Muscle of leg (tissue), 11 donors: ENCODE measurements around the gene KIF26B. TPM values are rescaled to one million over a fixed set of nuclear protein-coding genes. Genes with fewer than 3 reads are reported as not detected.

Source experiments
- DNase-seq: peaks from one replicate; pipeline ENCODE4 v3.0.0; 2013
- H3K27ac ChIP-seq: one replicate; pipeline ENCODE4 v1.5.1; 2013; ENCODE audit warnings: mild to moderate bottlenecking, low read length, control low read depth
- H3K27me3 ChIP-seq: one replicate; pipeline ENCODE4 v1.6.1; 2013; ENCODE audit warnings: low read length; ENCODE audit not compliant: control insufficient read depth, insufficient read depth
- H3K36me3 ChIP-seq: one replicate; pipeline ENCODE4 v1.6.1; 2013; ENCODE audit warnings: low read length; ENCODE audit not compliant: control insufficient read depth, insufficient read depth
- H3K4me1 ChIP-seq: one replicate; pipeline ENCODE4 v1.6.1; 2013; ENCODE audit warnings: low read length; ENCODE audit not compliant: control insufficient read depth, insufficient read depth
- H3K4me3 ChIP-seq: one replicate; pipeline ENCODE4 v1.5.1; 2013; ENCODE audit warnings: low read length, control low read depth
- H3K9me3 ChIP-seq: replicated peaks from 2 replicates; pipeline ENCODE4 v1.6.1; 2013; ENCODE audit warnings: low read depth, low read length; ENCODE audit not compliant: control insufficient read depth
- WGBS: methylation state at CpG from one replicate; pipeline ENCODE4 v1.1.5; 2013; ENCODE audit warnings: missing lambda C conversion rate; ENCODE audit not compliant: insufficient coverage; 5-methylcytosine and 5-hydroxymethylcytosine counted together
- polyA plus RNA-seq, 8 donors: library from polyadenylated mRNA; unstranded; fragments of 120-200 nt; gene quantifications; one replicate each; pipeline versions ENCODE4 v1.2.1 to v1.2.3, GENCODE V29; 2013; ENCODE audit warnings: inconsistent platforms in 1 of 8, low replicate concordance in 1 of 8; ENCODE audit not compliant: insufficient read length in 8 of 8, insufficient read depth in 1 of 8
- total RNA-seq: library from RNA; stranded (reverse); fragments of 120-200 nt; gene quantifications from one replicate; pipeline ENCODE4 v1.2.4, GENCODE V29; 2013

KIF26B gene
- total and polyA plus RNA-seq, 9 donors, result 0.89 to 2.4 (median 1.0) TPM

DNA sequence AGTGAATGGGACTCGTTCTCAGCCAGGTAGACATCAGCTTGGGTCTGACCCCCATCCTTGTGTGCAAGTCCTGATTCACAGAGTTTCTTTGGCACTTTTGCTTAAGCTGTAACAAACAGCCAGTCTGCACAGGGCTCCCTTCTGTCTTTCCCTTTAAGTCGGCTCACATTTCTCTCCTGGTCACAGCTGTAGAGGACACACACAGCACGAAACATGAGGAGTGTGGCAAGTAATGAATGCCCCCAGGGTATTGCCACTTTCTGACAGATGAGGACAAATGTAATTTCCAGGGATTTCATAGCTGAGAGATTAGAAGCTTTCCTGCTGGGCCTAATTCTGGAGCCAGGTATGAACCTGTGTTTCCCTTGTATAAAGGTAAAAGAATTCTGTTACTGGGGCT is 423.5 kb downstream of the KIF26B start:
- DNase-seq, result peak; percentile 8
- Histone ChIP-seq H3K9me3 (no peaks in the 10 kb centered on the region), H3K27me3 (peaks cover 20% of the 10 kb centered on the region), H3K27ac (no peak overlapping the region), H3K4me1 (peaks cover 6% of the 10 kb centered on the region), H3K4me3 (no peak overlapping the region), H3K36me3 (no peaks in the 10 kb centered on the region)
- 39% methylated on average over 2 of the region's 3 CpGs for WGBS

DNA sequence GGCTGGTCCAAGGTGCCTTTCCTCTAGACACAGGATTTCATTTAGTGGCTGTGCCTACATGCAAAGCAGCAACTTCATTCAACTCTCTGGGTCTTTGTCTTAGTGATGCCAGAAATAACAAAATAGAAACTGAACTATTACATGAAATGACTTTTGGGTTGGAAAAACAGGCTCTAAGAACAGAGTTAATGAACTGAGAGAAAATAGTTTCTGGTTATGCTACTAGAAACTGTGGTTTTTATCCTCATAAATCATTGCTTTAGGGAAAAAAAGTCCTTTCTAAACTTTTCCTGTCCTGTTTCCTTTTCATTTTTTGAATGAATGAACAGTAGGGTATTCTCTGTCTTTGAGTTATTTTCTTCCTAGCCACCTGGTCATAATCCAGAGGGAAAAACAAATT is 424.0 kb downstream of the KIF26B start:
- no peak overlapping the region for H3K4me3 ChIP-seq
- peak; percentile 11 for DNase-seq

DNA sequence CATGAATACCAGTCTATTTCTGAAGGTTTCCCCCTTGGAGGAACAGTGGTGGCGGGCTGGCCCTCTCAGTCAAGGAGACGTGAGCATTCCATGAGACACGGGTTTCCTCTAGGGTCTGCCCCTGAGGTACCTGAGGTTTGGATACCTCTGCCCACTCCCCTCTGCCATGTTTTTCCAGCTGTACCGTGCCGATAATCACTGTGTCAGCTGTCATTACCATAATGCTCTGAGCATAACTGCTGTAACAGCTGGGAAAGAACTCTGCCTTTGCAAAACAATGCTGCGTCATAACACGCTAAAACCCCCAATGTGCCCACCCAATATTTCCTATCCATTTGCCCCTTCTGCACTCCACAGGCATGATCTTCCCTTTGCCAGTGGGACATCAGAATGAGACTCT is 425.1 kb downstream of the KIF26B start:
- Histone ChIP-seq H3K9me3 (no peaks in the 10 kb centered on the region), H3K4me3 (no peak overlapping the region), H3K27ac (no peak overlapping the region), H3K4me1 (peaks cover 6% of the 10 kb centered on the region), H3K27me3 (peaks cover 20% of the 10 kb centered on the region), H3K36me3 (no peaks in the 10 kb centered on the region)
- DNase-seq, result no peak
- 52% methylated on average over 7 of the region's 7 CpGs for WGBS

More for the DNA sequence above, 424.0 kb downstream of the KIF26B start:
- Histone ChIP-seq H3K4me1 (peaks cover 6% of the 10 kb centered on the region), H3K27me3 (peaks cover 20% of the 10 kb centered on the region), H3K27ac (no peak overlapping the region), H3K9me3 (no peaks in the 10 kb centered on the region), H3K36me3 (no peaks in the 10 kb centered on the region)

DNA sequence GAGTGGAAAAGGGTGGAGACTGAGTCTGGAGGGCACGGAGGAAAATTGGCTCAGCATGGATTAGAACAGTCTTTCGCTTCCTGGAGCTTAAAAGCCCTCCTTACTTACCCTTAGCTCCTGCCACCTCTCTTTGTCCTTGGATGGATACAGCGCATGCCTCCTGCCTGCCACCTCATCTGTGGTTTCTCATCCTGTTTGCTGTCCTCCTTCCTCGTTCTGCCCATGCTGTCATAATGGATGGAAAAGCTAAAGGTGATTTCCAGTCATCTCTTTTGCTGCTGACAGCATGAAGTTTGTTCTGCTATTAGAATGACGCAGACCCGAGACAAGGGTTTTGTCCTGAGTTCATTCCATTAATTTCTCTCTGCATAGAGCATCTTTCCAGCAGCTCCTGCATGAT is 425.9 kb downstream of the KIF26B start:
- DNase-seq, result no peak
- no peaks in the 10 kb centered on the region for H3K9me3 ChIP-seq
- no peak overlapping the region for H3K27ac ChIP-seq
- peaks cover 6% of the 10 kb centered on the region for H3K4me1 ChIP-seq
- H3K36me3 ChIP-seq, result no peaks in the 10 kb centered on the region
- 91% methylated on average over 6 of the region's 6 CpGs for WGBS
- no peak overlapping the region for H3K4me3 ChIP-seq
- H3K27me3 ChIP-seq, result peaks cover 20% of the 10 kb centered on the region

DNA sequence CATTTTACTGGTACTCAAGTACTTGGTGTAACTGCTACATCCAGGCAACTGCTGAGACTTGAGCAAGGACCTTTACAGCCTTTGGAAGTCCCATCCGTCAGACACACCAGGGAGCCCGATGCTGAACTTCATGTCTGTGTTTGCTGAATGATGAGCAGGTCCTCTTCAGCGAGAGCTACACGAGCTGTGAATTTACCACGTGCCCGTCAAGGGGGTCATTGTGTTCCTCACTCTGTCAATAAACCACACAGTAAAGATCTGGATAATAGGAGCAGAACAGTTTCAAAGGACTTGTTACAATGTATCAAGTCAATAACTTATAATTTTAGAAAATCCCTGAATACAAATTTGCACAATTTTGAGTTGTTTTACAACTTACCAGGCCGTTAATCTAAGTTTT is 427.2 kb downstream of the KIF26B start:
- Histone ChIP-seq H3K4me1 (peaks cover 6% of the 10 kb centered on the region), H3K36me3 (no peaks in the 10 kb centered on the region), H3K4me3 (no peak overlapping the region), H3K27ac (no peak overlapping the region), H3K9me3 (no peaks in the 10 kb centered on the region), H3K27me3 (peaks cover 17% of the 10 kb centered on the region)
- no peak for DNase-seq
- 60% methylated on average over 2 of the region's 7 CpGs for WGBS

DNA sequence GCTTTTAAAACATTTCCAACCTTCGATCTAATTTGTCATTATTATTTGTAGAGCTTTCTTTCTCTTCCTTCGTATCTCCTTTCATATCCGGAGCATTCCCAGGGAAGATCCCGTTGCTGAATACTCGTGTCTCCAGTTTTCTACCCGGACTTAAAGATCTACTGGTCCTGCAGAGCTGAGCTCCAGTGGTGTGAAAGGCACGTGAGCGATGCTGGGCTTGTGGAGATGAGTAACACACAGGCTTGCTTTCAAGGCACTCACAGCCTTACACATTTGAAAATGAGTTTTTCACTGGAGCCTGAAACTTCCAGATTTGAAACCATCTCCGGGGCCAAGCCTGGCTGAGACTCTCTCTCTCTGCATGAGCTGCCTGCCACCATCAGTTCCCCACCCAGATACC is 428.3 kb downstream of the KIF26B start:
- no peaks in the 10 kb centered on the region for H3K36me3 ChIP-seq
- DNase-seq, result no peak
- H3K4me1 ChIP-seq, result peaks cover 9% of the 10 kb centered on the region
- H3K9me3 ChIP-seq, result no peaks in the 10 kb centered on the region
- no peak overlapping the region for H3K27ac ChIP-seq
- no peak overlapping the region for H3K4me3 ChIP-seq
- WGBS, result 47% methylated on average over 3 of the region's 9 CpGs
- H3K27me3 ChIP-seq, result peaks cover 14% of the 10 kb centered on the region

DNA sequence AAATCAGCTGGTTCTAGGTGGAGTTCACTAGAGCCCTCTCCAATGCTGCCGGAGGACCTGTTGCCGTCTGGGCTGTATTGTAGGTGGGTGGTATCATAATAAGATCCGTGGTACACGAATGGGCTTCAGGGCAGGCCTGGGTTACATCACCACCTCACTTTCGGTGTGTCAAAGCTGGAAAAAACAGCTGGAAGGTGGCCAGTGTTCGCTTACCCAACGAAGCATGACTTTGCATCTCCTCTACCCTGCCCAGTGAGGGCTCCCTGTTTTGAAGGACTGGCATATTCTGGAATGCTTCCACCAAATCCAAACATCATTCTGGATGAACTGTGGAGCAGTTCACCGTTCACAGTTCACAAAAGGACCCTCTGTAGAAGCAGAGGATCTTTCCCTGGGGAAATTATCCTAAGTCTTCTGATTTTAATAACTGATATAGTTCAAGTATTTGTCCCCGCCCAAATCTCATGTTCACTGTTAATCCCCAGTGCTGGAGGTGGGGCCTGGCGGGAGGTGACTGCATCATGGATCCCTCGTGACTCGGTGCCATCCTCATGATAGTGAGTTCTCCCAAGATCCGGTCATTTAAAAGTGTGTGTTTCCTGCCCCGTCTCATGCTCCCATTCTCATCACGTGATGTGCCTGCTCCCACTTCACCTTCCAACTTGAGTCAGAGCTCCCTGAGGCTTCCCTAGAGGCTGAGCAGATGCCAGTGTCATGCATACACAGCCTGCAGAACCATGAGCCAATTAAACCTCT is 429.0 kb downstream of the KIF26B start:
- Histone ChIP-seq H3K36me3 (no peaks in the 10 kb centered on the region), H3K4me3 (no peak overlapping the region), H3K9me3 (no peaks in the 10 kb centered on the region), H3K4me1 (peaks cover 4% of the 10 kb centered on the region), H3K27me3 (peaks cover 11% of the 10 kb centered on the region), H3K27ac (no peak overlapping the region)
- no peak for DNase-seq
- 78% methylated on average over 13 of the region's 15 CpGs for WGBS

DNA sequence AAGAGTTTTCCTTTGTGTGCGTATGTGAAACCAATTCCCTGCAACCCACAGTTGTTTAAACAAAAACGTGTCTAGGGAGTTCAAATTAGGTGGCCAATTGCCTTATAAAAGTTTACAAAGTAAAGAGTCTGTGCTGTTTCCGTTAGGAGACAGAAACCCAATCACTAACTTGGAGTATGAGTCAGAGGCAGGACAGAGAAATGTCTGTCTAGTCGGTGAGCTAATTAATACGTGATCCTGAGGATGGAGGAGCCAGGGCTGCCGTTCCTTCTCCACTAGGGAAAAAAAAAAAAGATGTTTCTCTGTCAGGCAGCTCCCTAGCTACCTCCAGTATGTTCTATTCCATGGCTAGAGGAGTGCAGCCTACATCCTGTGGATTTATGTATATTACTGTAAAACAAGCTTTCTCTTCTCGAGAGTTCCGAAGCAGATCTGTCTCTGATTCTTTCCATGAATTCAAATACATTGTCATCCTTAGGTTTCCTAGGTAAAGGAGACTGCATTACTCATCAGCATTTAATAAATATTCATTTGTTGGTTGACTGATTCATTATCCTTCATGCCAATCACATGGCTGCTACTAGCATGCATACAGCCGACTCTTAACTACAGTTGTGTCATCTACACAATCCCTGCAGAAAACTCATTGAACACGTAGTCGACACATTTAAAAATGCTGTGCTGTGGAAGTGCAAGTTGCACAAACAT is 430.6 kb downstream of the KIF26B start:
- Histone ChIP-seq H3K4me1 (peaks cover 4% of the 10 kb centered on the region), H3K9me3 (no peaks in the 10 kb centered on the region), H3K27me3 (peaks cover 11% of the 10 kb centered on the region), H3K36me3 (no peaks in the 10 kb centered on the region), H3K27ac (no peak overlapping the region), H3K4me3 (no peak overlapping the region)
- DNase-seq, result peak; percentile 45
- WGBS, result 20% methylated on average over 1 of the region's 11 CpGs

DNA sequence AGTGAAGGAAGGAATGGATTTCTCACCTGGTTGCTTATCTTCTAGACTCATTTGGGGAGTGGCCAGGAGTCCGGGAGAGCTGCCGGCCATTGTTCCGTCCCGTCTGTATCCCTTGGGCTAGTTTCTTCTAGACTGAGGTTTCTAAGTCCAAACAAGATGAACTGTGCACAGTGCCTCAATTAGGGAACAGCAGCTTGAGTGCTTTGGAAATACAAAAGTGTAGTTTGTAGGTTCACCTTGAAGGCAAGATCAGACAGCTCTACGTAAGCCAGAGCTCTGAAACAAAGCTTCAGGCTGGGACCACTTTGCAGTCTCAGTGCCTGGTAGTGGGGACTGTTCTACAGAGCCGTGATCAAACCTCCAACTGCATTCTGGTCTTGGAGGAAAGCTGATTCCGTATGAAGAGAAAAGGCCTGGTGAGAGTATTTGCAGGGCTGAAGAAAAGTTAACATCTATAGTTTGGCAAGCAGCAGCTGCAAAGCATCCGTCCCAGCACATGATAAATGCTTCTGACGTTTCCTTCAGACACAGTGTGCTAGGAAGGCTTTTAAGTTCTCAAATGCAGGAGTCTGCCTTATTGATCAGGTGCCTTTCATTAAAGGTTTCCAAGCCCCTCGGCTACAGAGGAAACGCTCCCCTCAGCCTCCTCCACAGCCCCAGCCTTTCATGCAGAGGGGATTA is 432.8 kb downstream of the KIF26B start:
- H3K36me3 ChIP-seq, result no peaks in the 10 kb centered on the region
- peaks cover 6% of the 10 kb centered on the region for H3K27me3 ChIP-seq
- WGBS, result 57% methylated on average over 8 of the region's 11 CpGs
- no peak overlapping the region for H3K27ac ChIP-seq
- no peak overlapping the region for H3K4me3 ChIP-seq
- peak; percentile 23 for DNase-seq
- H3K9me3 ChIP-seq, result no peaks in the 10 kb centered on the region
- peaks cover 4% of the 10 kb centered on the region for H3K4me1 ChIP-seq

DNA sequence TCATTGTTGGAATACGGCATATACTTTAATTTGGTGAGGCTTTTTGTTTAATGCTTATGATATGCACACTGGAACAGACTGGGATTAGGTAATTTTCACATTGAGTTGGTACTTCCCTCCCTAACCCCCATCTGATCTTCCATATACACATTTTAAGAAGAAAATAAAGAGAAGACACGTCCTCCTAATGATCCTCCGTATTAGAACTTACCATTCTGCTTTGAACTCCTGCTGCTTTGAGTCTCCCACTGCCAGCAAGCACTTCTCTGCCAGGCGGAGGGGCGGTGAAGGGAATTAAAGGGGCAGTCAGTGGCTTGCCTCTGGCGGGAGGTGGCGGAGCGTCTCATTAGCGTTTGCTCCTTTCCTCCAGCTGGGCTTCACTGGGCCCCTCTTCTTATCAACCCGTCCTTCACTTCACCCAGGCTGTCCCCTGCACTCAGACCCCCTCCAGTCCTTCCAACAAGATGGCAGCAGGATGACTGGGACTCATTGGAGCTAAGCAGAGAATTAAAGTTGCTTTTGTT is 433.4 kb downstream of the KIF26B start:
- Histone ChIP-seq H3K9me3 (no peaks in the 10 kb centered on the region), H3K4me3 (no peak overlapping the region), H3K27ac (no peak overlapping the region), H3K27me3 (peaks cover under 1% of the 10 kb centered on the region), H3K36me3 (no peaks in the 10 kb centered on the region), H3K4me1 (peaks cover 4% of the 10 kb centered on the region)
- no peak for DNase-seq
- WGBS, result 82% methylated on average over 5 of the region's 10 CpGs
